Stimulated activated CD4-positive, alpha-beta T cell treated with anti-CD3 and anti-CD28 coated beads, Interleukin-15, amount 100 ng/mL, for 1 hour (primary cell): ENCODE measurements around the gene PBRM1.

Source experiments
- DNase-seq, 2 donors: peaks; one replicate each; pipeline ENCODE4 v3.0.0-alpha.2; 2020; ENCODE audit warnings: low read depth in 1 of 2, low spot score in 1 of 2

Gene PBRM1

DNA sequence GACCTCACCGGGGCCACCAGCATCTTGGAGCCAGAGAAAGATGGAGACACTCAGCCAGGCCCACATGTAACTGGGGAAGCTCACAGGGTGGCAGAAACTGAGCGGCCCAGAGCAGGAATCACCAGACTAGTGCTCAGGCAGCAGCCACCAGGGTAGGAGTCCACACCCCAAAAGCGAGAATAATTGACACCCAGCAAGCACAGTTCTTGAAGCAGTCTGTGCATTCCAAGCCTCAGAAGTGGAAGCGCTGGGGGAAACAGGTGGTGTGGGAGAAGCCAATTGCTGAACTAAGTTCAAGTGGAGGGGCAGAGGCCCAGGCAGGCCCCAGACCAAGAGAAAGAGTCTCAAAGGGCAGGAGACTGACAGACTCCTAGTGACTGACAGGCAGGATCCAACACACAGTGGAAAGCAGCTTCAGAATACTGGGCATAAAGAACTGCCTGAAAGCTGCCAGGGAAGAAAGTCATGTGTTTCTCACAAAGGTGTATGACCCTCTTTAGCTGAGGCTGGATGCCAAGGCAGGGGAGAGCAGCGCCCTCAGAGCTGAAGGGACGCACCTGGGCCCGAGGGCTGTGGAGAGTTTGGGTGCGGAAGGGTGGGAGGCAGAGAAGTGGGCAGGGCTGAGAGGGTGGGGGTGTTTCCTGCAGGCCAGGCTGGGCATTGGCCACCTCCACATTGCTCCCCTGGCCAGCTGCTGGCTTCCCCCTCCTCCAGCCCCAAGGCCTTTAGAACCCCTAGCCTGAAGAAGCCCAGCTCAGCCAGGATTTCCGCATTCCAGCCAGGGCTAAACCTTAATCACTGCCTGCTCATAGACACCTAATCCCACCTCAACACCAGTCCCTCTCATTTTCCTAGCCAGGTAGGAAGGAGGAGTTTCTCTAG, 159.8 kb downstream of the PBRM1 start:
- DNase-seq: no peak

GRCh38 chr3:52524752-52525679, 160.7 kb downstream of the PBRM1 start:
- DNase-seq: no peak

- no peak for DNase-seq
Measured at GRCh38 chr3:52524258-52524751, 161.4 kb downstream of the PBRM1 start.

DNA sequence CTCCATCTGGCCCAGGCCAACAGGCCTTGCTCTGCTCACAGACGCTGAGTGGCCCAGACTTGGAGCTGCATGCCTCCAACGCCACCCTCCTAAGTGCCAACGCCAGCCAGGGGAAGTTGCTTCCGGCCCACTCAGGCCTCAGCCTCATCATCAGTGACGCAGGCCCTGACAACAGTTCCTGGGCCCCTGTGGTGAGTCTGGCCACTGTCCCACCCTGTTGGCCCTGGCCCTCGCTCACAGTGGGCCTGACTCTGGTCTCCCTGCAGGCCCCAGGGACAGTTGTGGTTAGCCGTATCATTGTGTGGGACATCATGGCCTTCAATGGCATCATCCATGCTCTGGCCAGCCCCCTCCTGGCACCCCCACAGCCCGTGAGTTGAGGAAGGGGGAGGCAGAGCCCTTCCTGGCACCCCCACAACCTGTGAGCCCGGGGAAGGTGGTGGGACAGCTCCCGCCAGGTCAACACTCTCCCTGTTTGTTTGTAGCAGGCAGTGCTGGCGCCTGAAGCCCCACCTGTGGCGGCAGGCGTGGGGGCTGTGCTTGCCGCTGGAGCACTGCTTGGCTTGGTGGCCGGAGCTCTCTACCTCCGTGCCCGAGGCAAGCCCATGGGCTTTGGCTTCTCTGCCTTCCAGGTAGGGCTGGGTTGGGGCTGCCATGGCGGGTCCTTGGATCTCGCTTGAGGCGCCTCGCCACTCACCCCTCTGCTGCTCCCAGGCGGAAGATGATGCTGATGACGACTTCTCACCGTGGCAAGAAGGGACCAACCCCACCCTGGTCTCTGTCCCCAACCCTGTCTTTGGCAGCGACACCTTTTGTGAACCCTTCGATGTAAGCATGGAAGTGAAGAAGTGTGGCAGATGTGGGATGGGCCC, 162.1 kb downstream of the PBRM1 start:
- DNase-seq: no peak

DNA sequence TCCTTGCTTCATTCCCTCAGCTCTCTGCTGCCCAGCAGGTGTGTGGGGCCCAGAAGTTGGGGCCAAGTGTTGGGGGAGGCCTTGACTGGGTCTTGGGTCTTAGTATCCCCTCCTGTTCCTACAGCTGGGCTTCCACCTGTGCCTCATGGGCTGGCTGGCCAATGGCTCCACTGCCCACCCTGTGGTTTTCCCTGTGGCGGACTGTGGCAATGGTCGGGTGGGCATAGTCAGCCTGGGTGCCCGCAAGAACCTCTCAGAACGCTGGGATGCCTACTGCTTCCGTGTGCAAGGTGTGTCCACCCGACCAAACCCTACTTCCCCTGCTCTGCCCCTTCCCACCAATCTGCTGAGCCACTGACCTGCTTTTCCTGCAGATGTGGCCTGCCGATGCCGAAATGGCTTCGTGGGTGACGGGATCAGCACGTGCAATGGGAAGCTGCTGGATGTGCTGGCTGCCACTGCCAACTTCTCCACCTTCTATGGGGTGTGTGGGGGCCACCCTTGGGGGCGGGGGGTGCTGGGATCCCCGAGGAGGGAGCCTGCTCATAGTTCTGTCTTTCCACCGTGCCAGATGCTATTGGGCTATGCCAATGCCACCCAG, 163.0 kb downstream of the PBRM1 start:
- no peak for DNase-seq

DNA sequence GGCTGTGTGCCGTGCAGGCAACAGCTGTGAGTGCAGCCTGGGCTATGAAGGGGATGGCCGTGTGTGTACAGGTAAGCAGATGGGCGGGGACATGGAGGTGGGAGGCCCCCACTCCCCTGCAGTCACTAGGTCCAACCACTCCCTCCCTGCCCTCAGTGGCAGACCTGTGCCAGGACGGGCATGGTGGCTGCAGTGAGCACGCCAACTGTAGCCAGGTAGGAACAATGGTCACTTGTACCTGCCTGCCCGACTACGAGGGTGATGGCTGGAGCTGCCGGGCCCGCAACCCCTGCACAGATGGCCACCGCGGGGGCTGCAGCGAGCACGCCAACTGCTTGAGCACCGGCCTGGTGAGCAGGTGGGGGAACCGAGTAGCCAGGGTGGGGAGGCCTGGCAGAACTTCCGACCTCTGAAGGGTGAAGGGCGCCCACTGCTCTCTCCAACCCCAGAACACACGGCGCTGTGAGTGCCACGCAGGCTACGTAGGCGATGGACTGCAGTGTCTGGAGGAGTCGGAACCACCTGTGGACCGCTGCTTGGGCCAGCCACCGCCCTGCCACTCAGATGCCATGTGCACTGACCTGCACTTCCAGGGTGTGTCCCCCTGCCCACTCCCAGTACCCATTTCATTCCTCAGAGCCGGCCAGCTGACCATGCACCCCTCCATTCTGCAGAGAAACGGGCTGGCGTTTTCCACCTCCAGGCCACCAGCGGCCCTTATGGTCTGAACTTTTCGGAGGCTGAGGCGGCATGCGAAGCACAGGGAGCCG, 163.6 kb downstream of the PBRM1 start:
- no peak for DNase-seq

DNA sequence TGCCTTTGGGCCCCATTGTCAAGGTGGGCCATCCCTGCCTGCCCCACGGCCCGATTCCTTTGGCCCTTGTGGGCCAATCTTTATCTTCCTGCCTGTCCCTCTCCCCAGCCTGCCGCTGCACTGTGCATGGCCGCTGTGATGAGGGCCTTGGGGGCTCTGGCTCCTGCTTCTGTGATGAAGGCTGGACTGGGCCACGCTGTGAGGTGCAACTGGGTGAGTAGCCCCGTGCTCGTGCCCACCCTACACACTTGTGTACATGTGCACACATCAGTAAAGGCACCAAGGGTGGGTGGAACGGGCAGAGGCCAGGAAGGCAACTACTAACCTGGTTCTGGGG, 164.3 kb downstream of the PBRM1 start:
- DNase-seq: no peak

DNA sequence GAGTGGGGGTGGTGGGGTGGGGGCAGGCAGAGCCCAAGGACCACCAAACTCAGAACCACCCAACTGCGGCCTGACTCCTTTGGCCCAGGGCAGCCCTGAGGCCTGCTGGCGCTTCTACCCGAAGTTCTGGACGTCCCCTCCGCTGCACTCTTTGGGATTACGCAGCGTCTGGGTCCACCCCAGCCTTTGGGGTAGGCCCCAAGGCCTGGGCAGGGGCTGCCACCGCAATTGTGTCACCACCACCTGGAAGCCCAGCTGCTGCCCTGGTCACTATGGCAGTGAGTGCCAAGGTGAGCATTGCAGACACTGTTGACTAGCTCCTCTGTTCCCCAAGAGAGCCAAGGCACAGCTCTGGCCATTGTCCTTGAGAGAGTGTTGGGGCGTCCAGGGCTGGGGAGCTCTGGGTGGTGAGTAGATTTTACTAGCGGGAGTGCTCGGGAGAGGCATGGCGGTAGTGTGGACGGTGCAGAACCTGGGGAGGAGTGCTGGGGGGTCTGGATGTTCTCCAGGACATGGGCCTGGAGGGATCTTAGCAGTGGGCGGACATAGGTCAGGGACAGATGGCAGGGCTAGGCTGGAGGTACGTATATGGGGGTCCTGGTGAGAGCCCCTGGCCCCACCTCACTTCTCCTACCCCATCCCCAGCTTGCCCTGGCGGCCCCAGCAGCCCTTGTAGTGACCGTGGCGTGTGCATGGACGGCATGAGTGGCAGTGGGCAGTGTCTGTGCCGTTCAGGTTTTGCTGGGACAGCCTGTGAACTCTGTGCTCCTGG, 164.8 kb downstream of the PBRM1 start:
- no peak for DNase-seq

GRCh38 chr3:52520141-52520667, 165.5 kb downstream of the PBRM1 start:
- no peak for DNase-seq

DNA sequence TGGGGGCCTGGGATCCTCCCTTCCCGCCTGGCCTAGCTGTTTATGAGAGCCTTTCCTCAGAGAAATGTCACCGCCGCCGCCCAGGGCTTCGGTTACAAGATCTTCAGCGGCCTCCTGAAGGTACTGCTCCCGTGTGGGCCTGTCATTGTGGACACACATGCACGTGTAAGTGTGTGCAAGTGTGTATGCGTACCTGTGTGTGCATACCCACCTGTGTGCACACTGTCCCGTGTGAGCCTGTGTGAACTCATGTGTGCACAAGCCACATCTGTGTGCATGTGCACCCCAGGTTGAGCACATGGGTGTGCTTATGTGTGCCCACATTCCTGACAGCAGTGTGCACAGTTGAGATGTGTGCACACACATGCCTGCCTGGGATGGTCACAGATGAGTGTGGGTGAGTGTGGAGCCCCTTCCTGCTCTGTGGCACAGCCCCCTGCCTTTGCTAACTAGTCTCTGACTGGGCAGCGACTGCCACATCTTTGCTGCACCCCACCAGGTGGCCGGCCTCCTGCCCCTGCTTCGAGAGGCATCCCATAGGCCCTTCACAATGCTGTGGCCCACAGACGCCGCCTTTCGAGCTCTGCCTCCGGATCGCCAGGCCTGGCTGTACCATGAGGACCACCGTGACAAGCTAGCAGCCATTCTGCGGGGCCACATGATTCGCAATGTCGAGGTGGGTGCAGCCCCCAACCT, 166.1 kb downstream of the PBRM1 start:
- no peak for DNase-seq

DNA sequence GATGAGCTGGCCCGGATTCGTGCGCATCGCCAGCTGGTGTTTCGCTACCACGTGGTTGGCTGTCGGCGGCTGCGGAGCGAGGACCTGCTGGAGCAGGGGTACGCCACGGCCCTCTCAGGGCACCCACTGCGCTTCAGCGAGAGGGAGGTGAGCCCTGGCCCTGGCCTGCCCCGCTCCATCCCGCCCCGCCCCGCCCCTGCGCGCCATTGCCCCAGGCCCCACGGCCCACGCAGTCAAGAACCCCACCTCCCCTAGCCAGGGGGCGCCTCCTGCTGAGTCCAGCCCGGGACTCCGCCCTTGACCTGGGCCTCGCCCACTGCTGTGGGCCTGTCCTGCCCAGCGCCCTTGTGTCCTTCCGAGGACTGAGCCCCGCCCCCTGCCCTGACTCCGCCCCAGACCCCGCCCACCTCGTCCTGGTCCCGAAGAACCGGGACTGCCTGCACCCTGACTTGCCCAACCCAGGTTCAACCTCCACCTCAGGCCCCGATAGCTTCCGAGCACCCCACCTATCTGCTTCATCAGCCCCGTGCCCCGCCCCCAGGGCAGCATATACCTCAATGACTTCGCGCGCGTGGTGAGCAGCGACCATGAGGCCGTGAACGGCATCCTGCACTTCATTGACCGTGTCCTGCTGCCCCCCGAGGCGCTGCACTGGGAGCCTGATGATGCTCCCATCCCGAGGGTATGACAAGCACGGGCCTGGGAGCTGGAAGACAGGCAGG, 166.8 kb downstream of the PBRM1 start:
- no peak for DNase-seq

- DNase-seq: no peak
Measured at GRCh38 chr3:52517796-52518722, 167.7 kb downstream of the PBRM1 start.

GRCh38 chr3:52516509-52517195, 169.1 kb downstream of the PBRM1 start:
- no peak for DNase-seq

- no peak for DNase-seq
Measured at GRCh38 chr3:52515192-52515591, 170.5 kb downstream of the PBRM1 start.

DNA sequence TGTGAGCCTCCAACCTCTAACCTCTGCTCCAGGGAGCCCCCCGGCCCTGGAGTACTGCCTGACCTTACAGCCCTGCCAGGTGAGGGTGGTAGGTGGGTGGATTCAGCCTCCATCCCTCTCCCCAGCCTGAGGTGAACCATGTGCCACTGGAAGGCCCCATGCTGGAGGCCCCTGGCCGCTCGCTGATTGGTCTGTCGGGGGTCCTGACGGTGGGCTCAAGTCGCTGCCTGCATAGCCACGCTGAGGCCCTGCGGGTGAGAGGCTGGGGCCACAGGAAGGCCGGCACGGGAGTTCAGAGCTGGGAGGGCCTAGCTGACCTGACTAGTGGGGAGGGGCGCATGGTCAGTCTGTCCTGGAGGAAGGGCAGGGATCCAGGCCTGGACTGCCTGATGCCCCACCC, 171.1 kb downstream of the PBRM1 start:
- DNase-seq: no peak

GRCh38 chr3:52513281-52513680, 172.4 kb downstream of the PBRM1 start:
- no peak for DNase-seq
